HepG2 (cell line): Measurements from ENCODE around the gene NAB2. TPM values are rescaled to one million over a fixed set of nuclear protein-coding genes. Genes with fewer than 3 reads are reported as not detected.
A peak's percentile ranks its signal among the peaks of the same experiment; 100 is the strongest.

Experiments used
- ARID5B ChIP-seq: IDR thresholded peaks from 2 replicates; pipeline ENCODE4 v1.4.0; 2020; ENCODE audit warnings: mild to moderate bottlenecking, missing genetic modification reagents
- CEBPG ChIP-seq: IDR thresholded peaks from 2 replicates; pipeline ENCODE4 v1.6.1; 2016
- CHCHD3 ChIP-seq: sonication (generic); formaldehyde crosslinking; IDR thresholded peaks from 2 replicates; pipeline ENCODE4 v1.8.0; 2022; ENCODE audit warnings: mild to moderate bottlenecking, missing genetic modification reagents, moderate library complexity
- CREM ChIP-seq, 2 experiments: sonication (generic) in 1 of 2; formaldehyde crosslinking in 1 of 2; IDR thresholded peaks; 2 replicates each; pipeline versions ENCODE4 v1.4.0 to v1.6.1; 2016 to 2020; ENCODE audit warnings: antibody characterized with exemption in 1 of 2, mild to moderate bottlenecking in 1 of 2, missing genetic modification reagents in 1 of 2
- MNT ChIP-seq: fragments of 450-650 bp; IDR thresholded peaks from 2 replicates; pipeline ENCODE4 v1.6.1; 2016
- NCOA5 ChIP-seq: sonication (generic); formaldehyde crosslinking; IDR thresholded peaks from 2 replicates; pipeline ENCODE4 v1.4.0; 2020; ENCODE audit warnings: missing genetic modification reagents
- PHF21A ChIP-seq: sonication (generic); formaldehyde crosslinking; IDR thresholded peaks from 2 replicates; pipeline ENCODE4 v1.5.0; 2020; ENCODE audit warnings: mild to moderate bottlenecking, missing genetic modification reagents
- POLR2G ChIP-seq: fragments of 200-400 bp; formaldehyde crosslinking; IDR thresholded peaks from 2 replicates; pipeline ENCODE4 v1.6.1; 2018; ENCODE audit warnings: mild to moderate bottlenecking, low read depth, low read length, moderate library complexity
- PRDM4 ChIP-seq: sonication (generic); formaldehyde crosslinking; IDR thresholded peaks from 2 replicates; pipeline ENCODE4 v1.9.0; 2021; ENCODE audit warnings: missing genetic modification reagents, borderline replicate concordance
- REPIN1 ChIP-seq: sonication (generic); formaldehyde crosslinking; IDR thresholded peaks from 2 replicates; pipeline ENCODE4 v1.8.0; 2022; ENCODE audit warnings: missing genetic modification reagents, low read depth, mild to moderate bottlenecking, borderline replicate concordance
- SKI ChIP-seq: fragments of 450-650 bp; IDR thresholded peaks from one replicate; pipeline ENCODE4 v1.6.1; 2018; ENCODE audit warnings: mild to moderate bottlenecking; ENCODE audit not compliant: partially characterized antibody
- SYNCRIP ChIP-seq: fragments of 200-400 bp; formaldehyde crosslinking; IDR thresholded peaks from 2 replicates; pipeline ENCODE4 v1.6.1; 2018; ENCODE audit warnings: mild to moderate bottlenecking, low read depth, low read length; ENCODE audit not compliant: insufficient read depth
- ZBTB42 ChIP-seq: sonication (generic); formaldehyde crosslinking; IDR thresholded peaks from 2 replicates; pipeline ENCODE4 v1.5.0; 2020; ENCODE audit warnings: mild to moderate bottlenecking, missing genetic modification reagents
- ZNF253 ChIP-seq: sonication (generic); formaldehyde crosslinking; IDR thresholded peaks from 2 replicates; pipeline ENCODE4 v1.8.0; 2022; ENCODE audit warnings: mild to moderate bottlenecking, missing genetic modification reagents, borderline replicate concordance
- ZNF713 ChIP-seq: sonication (generic); formaldehyde crosslinking; IDR thresholded peaks from 2 replicates; pipeline ENCODE4 v1.4.0; 2020; ENCODE audit warnings: mild to moderate bottlenecking, missing genetic modification reagents
- polyA plus RNA-seq, 8 experiments: library from polyadenylated mRNA; depleted of rRNA in 3 of 8; stranded (reverse) in 7 of 8; unstranded in 1 of 8; fragments of >200 nt; fragmentation: Illumina TruSeq in 4 of 8; extraction: Trizol in 4 of 8; gene quantifications; 2 replicates each; pipeline versions ENCODE4 v1.2.1 to v1.2.3, GENCODE V29; 2011 to 2016; ENCODE audit warnings: low read depth in 4 of 8, missing spikeins in 1 of 8, mixed read lengths in 1 of 8; ENCODE audit not compliant: insufficient read depth in 1 of 8
- total RNA-seq, 5 experiments: library from RNA; depleted of rRNA; stranded (reverse); fragments of >200 nt; fragmentation: Illumina TruSeq; extraction: Trizol; gene quantifications; 2 replicates each; pipeline ENCODE4 v1.2.3, GENCODE V29; 2016; ENCODE audit warnings: low read depth in 1 of 5
- TF ChIP-seq, protein P1 (sequence below): sonication (generic); formaldehyde crosslinking; IDR thresholded peaks from 2 replicates; pipeline ENCODE4 v1.8.0; 2022; ENCODE audit warnings: mild to moderate bottlenecking, missing genetic modification reagents
- TF ChIP-seq, protein P2 (sequence below): sonication (generic); formaldehyde crosslinking; IDR thresholded peaks from 2 replicates; pipeline ENCODE4 v1.4.0; 2020; ENCODE audit warnings: missing genetic modification reagents

The NAB2 gene
- total and polyA plus RNA-seq, 2 of the 13 experiments (the other 11 are each of a cell fraction or from before 2014, with no cell fraction given), result 11.7 to 12.9 TPM

GRCh38 chr12:57078519-57079404, 10.2 kb upstream of the NAB2 start, which contains the start of gene NEMP1 (continued):
- TF ChIP-seq ARID5B (CRISPR knock-in tag), result peak; percentile 23; the same call in 1 of the 2 replicates
- no peak for TF ChIP-seq SYNCRIP
- TF ChIP-seq POLR2G, result peak; percentile 76
- no peak for TF ChIP-seq NCOA5
- TF ChIP-seq MNT, result peak; percentile 91
- no peak for TF ChIP-seq PRDM4 (CRISPR knock-in tag)
- peak; percentile 76 for TF ChIP-seq CREM (IDR thresholded peaks at IDR 0.05)
- TF ChIP-seq CREM (CRISPR knock-in tag; IDR thresholded peaks at IDR 0.05), result no peak
- TF ChIP-seq ZBTB42 (CRISPR knock-in tag), result no peak; the same call in 1 of the 2 replicates
- TF ChIP-seq SKI, result peak; percentile 33
- TF ChIP-seq, protein P1, sequence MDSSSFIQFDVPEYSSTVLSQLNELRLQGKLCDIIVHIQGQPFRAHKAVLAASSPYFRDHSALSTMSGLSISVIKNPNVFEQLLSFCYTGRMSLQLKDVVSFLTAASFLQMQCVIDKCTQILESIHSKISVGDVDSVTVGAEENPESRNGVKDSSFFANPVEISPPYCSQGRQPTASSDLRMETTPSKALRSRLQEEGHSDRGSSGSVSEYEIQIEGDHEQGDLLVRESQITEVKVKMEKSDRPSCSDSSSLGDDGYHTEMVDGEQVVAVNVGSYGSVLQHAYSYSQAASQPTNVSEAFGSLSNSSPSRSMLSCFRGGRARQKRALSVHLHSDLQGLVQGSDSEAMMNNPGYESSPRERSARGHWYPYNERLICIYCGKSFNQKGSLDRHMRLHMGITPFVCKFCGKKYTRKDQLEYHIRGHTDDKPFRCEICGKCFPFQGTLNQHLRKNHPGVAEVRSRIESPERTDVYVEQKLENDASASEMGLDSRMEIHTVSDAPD, result no peak
- no peak for TF ChIP-seq ZNF713 (CRISPR knock-in tag)
- TF ChIP-seq REPIN1, result peak; percentile 45; the same call in 1 of the 2 replicates
- no peak for TF ChIP-seq CHCHD3 (CRISPR knock-in tag)
- TF ChIP-seq ZNF253 (CRISPR knock-in tag), result no peak
- TF ChIP-seq, protein P2, sequence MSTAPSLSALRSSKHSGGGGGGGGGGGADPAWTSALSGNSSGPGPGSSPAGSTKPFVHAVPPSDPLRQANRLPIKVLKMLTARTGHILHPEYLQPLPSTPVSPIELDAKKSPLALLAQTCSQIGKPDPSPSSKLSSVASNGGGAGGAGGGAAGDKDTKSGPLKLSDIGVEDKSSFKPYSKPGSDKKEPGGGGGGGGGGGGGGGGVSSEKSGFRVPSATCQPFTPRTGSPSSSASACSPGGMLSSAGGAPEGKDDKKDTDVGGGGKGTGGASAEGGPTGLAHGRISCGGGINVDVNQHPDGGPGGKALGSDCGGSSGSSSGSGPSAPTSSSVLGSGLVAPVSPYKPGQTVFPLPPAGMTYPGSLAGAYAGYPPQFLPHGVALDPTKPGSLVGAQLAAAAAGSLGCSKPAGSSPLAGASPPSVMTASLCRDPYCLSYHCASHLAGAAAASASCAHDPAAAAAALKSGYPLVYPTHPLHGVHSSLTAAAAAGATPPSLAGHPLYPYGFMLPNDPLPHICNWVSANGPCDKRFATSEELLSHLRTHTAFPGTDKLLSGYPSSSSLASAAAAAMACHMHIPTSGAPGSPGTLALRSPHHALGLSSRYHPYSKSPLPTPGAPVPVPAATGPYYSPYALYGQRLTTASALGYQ (CRISPR knock-in tag), result no peak
- peak; percentile 78 for TF ChIP-seq PHF21A (CRISPR knock-in tag)
- TF ChIP-seq CEBPG (CRISPR knock-in tag), result no peak
